ENCODE measurements around the gene CNOT3.

The CNOT3 gene

GRCh38 chr19:54115109-54116063 lies 22.2 kb upstream of the CNOT3 start, which contains the start of the genes PRPF31 and TFPT:
Gene PRPF31 (plus strand): TSS chr19:54115754. CDS start chr19:54118279, 2,525 bp downstream.
Gene TFPT (minus strand): TSS chr19:54115657. CDS start chr19:54115269, 388 bp downstream.
- H3K4me3 ChIP-seq (ENCODE audit: low read depth in 1 of 5, low read length in 5 of 5) = peak within 1 kb of the TSS; percentile 85 to 99 (median 86)
- peaks cover 0 to 28% (median 24%) of the 10 kb centered on the region in 5 donors for H3K4me1 ChIP-seq (ENCODE audit: control insufficient read depth in 5 of 5, insufficient read depth in 5 of 5, low read length in 5 of 5)
- no peaks in the 10 kb centered on the region for H3K27me3 ChIP-seq (ENCODE audit: control insufficient read depth in 5 of 5, insufficient read depth in 4 of 5, low read length in 5 of 5)
- H3K27ac ChIP-seq (ENCODE audit: low read depth, low read length) = peak within 1 kb of the TSS; percentile 85
- H3K36me3 ChIP-seq (ENCODE audit: control insufficient read depth in 5 of 5, insufficient read depth in 5 of 5, low read length in 5 of 5) = peaks cover 3 to 33% (median 27%) of the 10 kb centered on the region in 5 donors
- H3K9me3 ChIP-seq (ENCODE audit: control insufficient read depth in 5 of 5, low read length in 5 of 5) = no peaks in the 10 kb centered on the region
- peak within 1 kb of the TSS; percentile 21 to 98 (median 94) for H3K9ac ChIP-seq (ENCODE audit: low read length in 5 of 5)

- H3K27me3 ChIP-seq (ENCODE audit: control insufficient read depth in 5 of 5, insufficient read depth in 4 of 5, low read length in 5 of 5) = no peaks in the 10 kb centered on the region
- H3K4me3 ChIP-seq (ENCODE audit: low read depth in 1 of 5, low read length in 5 of 5) = no peak overlapping the region
- no peaks in the 10 kb centered on the region for H3K9me3 ChIP-seq (ENCODE audit: control insufficient read depth in 5 of 5, low read length in 5 of 5)
- no peak overlapping the region for H3K9ac ChIP-seq (ENCODE audit: low read length in 5 of 5)
- no peak overlapping the region for H3K27ac ChIP-seq (ENCODE audit: low read depth, low read length)
- H3K4me1 ChIP-seq (ENCODE audit: control insufficient read depth in 5 of 5, insufficient read depth in 5 of 5, low read length in 5 of 5) = peaks cover 0 to 8% (median 8%) of the 10 kb centered on the region in 5 donors
- peaks cover 3 to 80% (median 72%) of the 10 kb centered on the region in 5 donors for H3K36me3 ChIP-seq (ENCODE audit: control insufficient read depth in 5 of 5, insufficient read depth in 5 of 5, low read length in 5 of 5)
Measured at GRCh38 chr19:54121259-54121658, 16.3 kb upstream of the CNOT3 start.

GRCh38 chr19:54123682-54124081 lies 13.9 kb upstream of the CNOT3 start:
- Histone ChIP-seq H3K27ac (ENCODE audit: low read depth, low read length) (no peak overlapping the region), H3K4me1 (ENCODE audit: control insufficient read depth in 5 of 5, insufficient read depth in 5 of 5, low read length in 5 of 5) (no peaks in the 10 kb centered on the region), H3K9me3 (ENCODE audit: control insufficient read depth in 5 of 5, low read length in 5 of 5) (no peaks in the 10 kb centered on the region), H3K27me3 (ENCODE audit: control insufficient read depth in 5 of 5, insufficient read depth in 4 of 5, low read length in 5 of 5) (no peaks in the 10 kb centered on the region), H3K36me3 (ENCODE audit: control insufficient read depth in 5 of 5, insufficient read depth in 5 of 5, low read length in 5 of 5) (peaks cover 2 to 98% (median 89%) of the 10 kb centered on the region in 5 donors), H3K9ac (ENCODE audit: low read length in 5 of 5) (no peak overlapping the region), H3K4me3 (ENCODE audit: low read depth in 1 of 5, low read length in 5 of 5) (no peak overlapping the region)

GRCh38 chr19:54124393-54124792 lies 13.2 kb upstream of the CNOT3 start:
- Histone ChIP-seq H3K9me3 (ENCODE audit: control insufficient read depth in 5 of 5, low read length in 5 of 5) (no peaks in the 10 kb centered on the region), H3K4me1 (ENCODE audit: control insufficient read depth in 5 of 5, insufficient read depth in 5 of 5, low read length in 5 of 5) (no peaks in the 10 kb centered on the region), H3K27ac (ENCODE audit: low read depth, low read length) (no peak overlapping the region), H3K9ac (ENCODE audit: low read length in 5 of 5) (no peak overlapping the region), H3K4me3 (ENCODE audit: low read depth in 1 of 5, low read length in 5 of 5) (no peak overlapping the region), H3K36me3 (ENCODE audit: control insufficient read depth in 5 of 5, insufficient read depth in 5 of 5, low read length in 5 of 5) (peaks cover 0 to 99% (median 92%) of the 10 kb centered on the region in 5 donors), H3K27me3 (ENCODE audit: control insufficient read depth in 5 of 5, insufficient read depth in 4 of 5, low read length in 5 of 5) (no peaks in the 10 kb centered on the region)

- H3K4me3 ChIP-seq (ENCODE audit: low read depth in 1 of 5, low read length in 5 of 5) = no peak overlapping the region
- no peak overlapping the region for H3K27ac ChIP-seq (ENCODE audit: low read depth, low read length)
- no peaks in the 10 kb centered on the region for H3K27me3 ChIP-seq (ENCODE audit: control insufficient read depth in 5 of 5, insufficient read depth in 4 of 5, low read length in 5 of 5)
- peaks cover 0 to 95% (median 87%) of the 10 kb centered on the region in 5 donors for H3K36me3 ChIP-seq (ENCODE audit: control insufficient read depth in 5 of 5, insufficient read depth in 5 of 5, low read length in 5 of 5)
- no peaks in the 10 kb centered on the region for H3K9me3 ChIP-seq (ENCODE audit: control insufficient read depth in 5 of 5, low read length in 5 of 5)
- H3K9ac ChIP-seq (ENCODE audit: low read length in 5 of 5) = no peak overlapping the region
- H3K4me1 ChIP-seq (ENCODE audit: control insufficient read depth in 5 of 5, insufficient read depth in 5 of 5, low read length in 5 of 5) = no peaks in the 10 kb centered on the region
Measured at GRCh38 chr19:54125713-54126112, 11.8 kb upstream of the CNOT3 start.

GRCh38 chr19:54127688-54128440 lies 9.7 kb upstream of the CNOT3 start:
- Histone ChIP-seq H3K36me3 (ENCODE audit: control insufficient read depth in 5 of 5, insufficient read depth in 5 of 5, low read length in 5 of 5) (peaks cover 0 to 91% (median 84%) of the 10 kb centered on the region in 5 donors), H3K9ac (ENCODE audit: low read length in 5 of 5) (no peak overlapping the region), H3K4me1 (ENCODE audit: control insufficient read depth in 5 of 5, insufficient read depth in 5 of 5, low read length in 5 of 5) (no peaks in the 10 kb centered on the region), H3K9me3 (ENCODE audit: control insufficient read depth in 5 of 5, low read length in 5 of 5) (no peaks in the 10 kb centered on the region), H3K27ac (ENCODE audit: low read depth, low read length) (no peak overlapping the region), H3K27me3 (ENCODE audit: control insufficient read depth in 5 of 5, insufficient read depth in 4 of 5, low read length in 5 of 5) (no peaks in the 10 kb centered on the region), H3K4me3 (ENCODE audit: low read depth in 1 of 5, low read length in 5 of 5) (no peak overlapping the region)

GRCh38 chr19:54128441-54128725 lies 9.2 kb upstream of the CNOT3 start:
- Histone ChIP-seq H3K27me3 (ENCODE audit: control insufficient read depth in 5 of 5, insufficient read depth in 4 of 5, low read length in 5 of 5) (no peaks in the 10 kb centered on the region), H3K36me3 (ENCODE audit: control insufficient read depth in 5 of 5, insufficient read depth in 5 of 5, low read length in 5 of 5) (peaks cover 0 to 91% (median 83%) of the 10 kb centered on the region in 5 donors), H3K9me3 (ENCODE audit: control insufficient read depth in 5 of 5, low read length in 5 of 5) (no peaks in the 10 kb centered on the region), H3K4me1 (ENCODE audit: control insufficient read depth in 5 of 5, insufficient read depth in 5 of 5, low read length in 5 of 5) (no peaks in the 10 kb centered on the region), H3K4me3 (ENCODE audit: low read depth in 1 of 5, low read length in 5 of 5) (no peak overlapping the region), H3K27ac (ENCODE audit: low read depth, low read length) (no peak overlapping the region), H3K9ac (ENCODE audit: low read length in 5 of 5) (no peak overlapping the region)

GRCh38 chr19:54128796-54129616 lies 8.6 kb upstream of the CNOT3 start:
- no peak overlapping the region for H3K27ac ChIP-seq (ENCODE audit: low read depth, low read length)
- no peak overlapping the region for H3K4me3 ChIP-seq (ENCODE audit: low read depth in 1 of 5, low read length in 5 of 5)
- H3K4me1 ChIP-seq (ENCODE audit: control insufficient read depth in 5 of 5, insufficient read depth in 5 of 5, low read length in 5 of 5) = no peaks in the 10 kb centered on the region
- no peaks in the 10 kb centered on the region for H3K9me3 ChIP-seq (ENCODE audit: control insufficient read depth in 5 of 5, low read length in 5 of 5)
- peaks cover 0 to 85% (median 78%) of the 10 kb centered on the region in 5 donors for H3K36me3 ChIP-seq (ENCODE audit: control insufficient read depth in 5 of 5, insufficient read depth in 5 of 5, low read length in 5 of 5)
- no peaks in the 10 kb centered on the region for H3K27me3 ChIP-seq (ENCODE audit: control insufficient read depth in 5 of 5, insufficient read depth in 4 of 5, low read length in 5 of 5)
- no peak overlapping the region for H3K9ac ChIP-seq (ENCODE audit: low read length in 5 of 5)

GRCh38 chr19:54129617-54129996 lies 8.0 kb upstream of the CNOT3 start:
- H3K27me3 ChIP-seq (ENCODE audit: control insufficient read depth in 5 of 5, insufficient read depth in 4 of 5, low read length in 5 of 5) = no peaks in the 10 kb centered on the region
- H3K9me3 ChIP-seq (ENCODE audit: control insufficient read depth in 5 of 5, low read length in 5 of 5) = no peaks in the 10 kb centered on the region
- H3K27ac ChIP-seq (ENCODE audit: low read depth, low read length) = no peak overlapping the region
- H3K9ac ChIP-seq (ENCODE audit: low read length in 5 of 5) = no peak overlapping the region
- H3K36me3 ChIP-seq (ENCODE audit: control insufficient read depth in 5 of 5, insufficient read depth in 5 of 5, low read length in 5 of 5) = peaks cover 0 to 79% (median 72%) of the 10 kb centered on the region in 5 donors
- no peaks in the 10 kb centered on the region for H3K4me1 ChIP-seq (ENCODE audit: control insufficient read depth in 5 of 5, insufficient read depth in 5 of 5, low read length in 5 of 5)
- H3K4me3 ChIP-seq (ENCODE audit: low read depth in 1 of 5, low read length in 5 of 5) = no peak overlapping the region

Measured in subcutaneous abdominal adipose tissue (tissue), 5 donors.